ENCODE data around the gene KCNH6.

DNA sequence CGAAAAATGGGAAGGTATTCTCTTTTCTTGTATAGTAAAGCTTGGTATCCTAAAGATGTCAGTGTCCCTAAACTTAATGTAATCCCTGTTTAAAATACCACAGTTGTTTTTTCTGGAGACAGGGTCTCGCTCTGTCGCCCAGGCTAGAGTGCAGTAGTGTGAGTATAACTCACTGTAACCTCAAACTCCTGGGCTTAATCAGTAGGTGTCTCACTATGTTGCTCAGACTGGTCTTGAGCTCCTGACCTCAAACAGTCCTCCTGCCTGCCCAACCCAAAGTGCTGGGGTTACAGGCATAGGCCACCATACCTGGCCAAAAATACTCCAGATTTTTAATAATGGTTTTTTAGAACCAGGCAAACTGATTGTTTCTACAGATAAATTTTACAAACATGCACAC, 35.3 kb downstream of the KCNH6 start:
- TF ChIP-seq GATA2 (IDR thresholded peaks at IDR 0.05; ENCODE audit: low read depth, low read length): no peak
- TF ChIP-seq GATA3 (IDR thresholded peaks at IDR 0.05; ENCODE audit: low read depth, low read length): no peak
